HG03280 (cell line): ENCODE measurements around the gene HDAC4.

Experiments
- ATAC-seq: cut with Tn5 transposase; IDR thresholded peaks from one replicate; pipeline ENCODE4 v1.9.1; 2021; ENCODE audit warnings: mild to moderate bottlenecking, moderate library complexity; ENCODE audit not compliant: unreplicated experiment

HDAC4 gene

GRCh38 chr2:239299218-239299939 lies 101.4 kb downstream of the HDAC4 start:
- ATAC-seq: no peak

GRCh38 chr2:239298116-239298804 lies 102.6 kb downstream of the HDAC4 start:
- ATAC-seq: no peak

GRCh38 chr2:239297142-239298004 lies 103.4 kb downstream of the HDAC4 start:
- ATAC-seq: no peak

GRCh38 chr2:239296020-239296932 lies 104.5 kb downstream of the HDAC4 start:
- no peak for ATAC-seq

- ATAC-seq: no peak
Observed at GRCh38 chr2:239295377-239296019, 105.3 kb downstream of the HDAC4 start.

- no peak for ATAC-seq
Observed at GRCh38 chr2:239294571-239295054, 106.2 kb downstream of the HDAC4 start.

- ATAC-seq: no peak
Observed at GRCh38 chr2:239293775-239294430, 106.9 kb downstream of the HDAC4 start.

GRCh38 chr2:239292959-239293774 lies 107.7 kb downstream of the HDAC4 start:
- ATAC-seq: no peak

- ATAC-seq: no peak
Observed at GRCh38 chr2:239292531-239292930, 108.3 kb downstream of the HDAC4 start.

GRCh38 chr2:239291475-239292350 lies 109.1 kb downstream of the HDAC4 start:
- ATAC-seq: no peak

- ATAC-seq: no peak
Observed at GRCh38 chr2:239290618-239291474, 110.0 kb downstream of the HDAC4 start.

GRCh38 chr2:239289545-239289944 lies 111.3 kb downstream of the HDAC4 start:
- ATAC-seq: peak; percentile 17

GRCh38 chr2:239288951-239289511 lies 111.8 kb downstream of the HDAC4 start:
- ATAC-seq: peak; percentile 58

- ATAC-seq: no peak
Observed at GRCh38 chr2:239288237-239288636, 112.6 kb downstream of the HDAC4 start.

GRCh38 chr2:239287461-239287860 lies 113.4 kb downstream of the HDAC4 start:
- no peak for ATAC-seq

- no peak for ATAC-seq
Observed at GRCh38 chr2:239286901-239287300, 113.9 kb downstream of the HDAC4 start.
